GM12891 (cell line): Measurements from ENCODE around the gene FRA10AC1.

Experiments used
- POLR2A ChIP-seq: IDR thresholded peaks from 2 replicates; pipeline ENCODE4 v1.6.1; 2011; ENCODE audit warnings: low read depth, low read length, control low read depth
- POLR2AphosphoS5 ChIP-seq: IDR thresholded peaks from 2 replicates; pipeline ENCODE4 v1.6.1; 2011; ENCODE audit warnings: low read depth, low read length, control low read depth
- SPI1 ChIP-seq: IDR thresholded peaks from 2 replicates; pipeline ENCODE4 v1.6.1; 2011; ENCODE audit warnings: low read depth, low read length, control low read depth

- no peak for TF ChIP-seq POLR2AphosphoS5
- TF ChIP-seq POLR2A, result no peak
- no peak for TF ChIP-seq SPI1
Observed at GRCh38 chr10:93707623-93708022, 5.2 kb upstream of the FRA10AC1 start.
